Measurements from ENCODE around the gene PHYKPL. TPM values are rescaled to one million over a fixed set of nuclear protein-coding genes. Genes with fewer than 3 reads are reported as not detected.

PHYKPL gene
- 10 to 100 TPM; 78.3 to 94.8 TPM for total RNA-seq

GRCh38 chr5:178232124-178232919 is at the start of gene PHYKPL:
PHYKPL (minus strand) TSS chr5:178232802; CDS start chr5:178232550, 252 bp downstream.
- Histone ChIP-seq H3K9me3 (no peaks in the 10 kb centered on the region), H3K4me3 (peak within 1 kb of the TSS; percentile 72), H3K36me3 (peaks cover 14% of the 10 kb centered on the region), H3K27me3 (replicated peaks; ENCODE audit: insufficient read depth) (no peaks in the 10 kb centered on the region), H3K27ac (peak within 1 kb of the TSS; percentile 89 to 93), H3K4me1 (ENCODE audit: control insufficient read depth in 1 of 2, low read depth in 2 of 2) (peaks cover 15 to 32% of the 10 kb centered on the region in 2 donors)
- TF ChIP-seq CTCF (IDR thresholded peaks at IDR 0.05) = no peak
- DNase-seq (ENCODE audit: low spot score) (no peak), ATAC-seq (ENCODE audit: insufficient number of reproducible peaks, low FRiP score, low read depth) (no peak)

- Histone ChIP-seq H3K27me3 (replicated peaks; ENCODE audit: insufficient read depth) (no peaks in the 10 kb centered on the region), H3K36me3 (no peaks in the 10 kb centered on the region), H3K4me3 (no peak overlapping the region), H3K9me3 (peaks cover 4% of the 10 kb centered on the region), H3K27ac (no peak overlapping the region), H3K4me1 (ENCODE audit: control insufficient read depth in 1 of 2, low read depth in 2 of 2) (peaks cover 0 to 7% of the 10 kb centered on the region in 2 donors)
- TF ChIP-seq CTCF (IDR thresholded peaks at IDR 0.05) = no peak
- no peak for ATAC-seq (ENCODE audit: insufficient number of reproducible peaks, low FRiP score, low read depth)
- DNase-seq (ENCODE audit: low spot score) = no peak
Measured at GRCh38 chr5:178282391-178282790, 49.8 kb upstream of the PHYKPL start.

GRCh38 chr5:178281331-178281730 is 48.7 kb upstream of the PHYKPL start:
- Histone ChIP-seq H3K27me3 (replicated peaks; ENCODE audit: insufficient read depth) (no peaks in the 10 kb centered on the region), H3K4me3 (no peak overlapping the region), H3K4me1 (ENCODE audit: control insufficient read depth in 1 of 2, low read depth in 2 of 2) (peaks cover 0 to 7% of the 10 kb centered on the region in 2 donors), H3K27ac (no peak overlapping the region), H3K9me3 (peaks cover 4% of the 10 kb centered on the region), H3K36me3 (no peaks in the 10 kb centered on the region)
- no peak for TF ChIP-seq CTCF (IDR thresholded peaks at IDR 0.05)
- DNase-seq (ENCODE audit: low spot score) (no peak), ATAC-seq (ENCODE audit: insufficient number of reproducible peaks, low FRiP score, low read depth) (no peak)

GRCh38 chr5:178280631-178281030 is 48.0 kb upstream of the PHYKPL start:
- no peak for ATAC-seq (ENCODE audit: insufficient number of reproducible peaks, low FRiP score, low read depth)
- Histone ChIP-seq H3K4me1 (ENCODE audit: control insufficient read depth in 1 of 2, low read depth in 2 of 2) (peaks cover 0 to 7% of the 10 kb centered on the region in 2 donors), H3K36me3 (no peaks in the 10 kb centered on the region), H3K4me3 (no peak overlapping the region), H3K27ac (no peak overlapping the region), H3K27me3 (replicated peaks; ENCODE audit: insufficient read depth) (no peaks in the 10 kb centered on the region), H3K9me3 (peaks cover 4% of the 10 kb centered on the region)
- no peak for TF ChIP-seq CTCF (IDR thresholded peaks at IDR 0.05)
- DNase-seq (ENCODE audit: low spot score) = no peak

GRCh38 chr5:178279723-178280438 is 47.3 kb upstream of the PHYKPL start:
- ATAC-seq (ENCODE audit: insufficient number of reproducible peaks, low FRiP score, low read depth) (peak; percentile 72), DNase-seq (ENCODE audit: low spot score) (peak; percentile 29)
- peaks cover 0 to 7% of the 10 kb centered on the region in 2 donors for H3K4me1 ChIP-seq (ENCODE audit: control insufficient read depth in 1 of 2, low read depth in 2 of 2)
- peaks cover 4% of the 10 kb centered on the region for H3K9me3 ChIP-seq
- H3K27me3 ChIP-seq (replicated peaks; ENCODE audit: insufficient read depth) = no peaks in the 10 kb centered on the region
- peak; percentile 84 for TF ChIP-seq CTCF (IDR thresholded peaks at IDR 0.05)
- H3K36me3 ChIP-seq = no peaks in the 10 kb centered on the region
- no peak overlapping the region for H3K4me3 ChIP-seq
- no peak overlapping the region for H3K27ac ChIP-seq

All from thoracic aorta (tissue), 2 donors.